ENCODE results near the gene MACROH2A2.
"Not testable (repeated sequence)": the region's sequence is repeated elsewhere in the genome, so short reads cannot be mapped to it uniquely, and the experiment has no call there.

MACROH2A2 gene

DNA sequence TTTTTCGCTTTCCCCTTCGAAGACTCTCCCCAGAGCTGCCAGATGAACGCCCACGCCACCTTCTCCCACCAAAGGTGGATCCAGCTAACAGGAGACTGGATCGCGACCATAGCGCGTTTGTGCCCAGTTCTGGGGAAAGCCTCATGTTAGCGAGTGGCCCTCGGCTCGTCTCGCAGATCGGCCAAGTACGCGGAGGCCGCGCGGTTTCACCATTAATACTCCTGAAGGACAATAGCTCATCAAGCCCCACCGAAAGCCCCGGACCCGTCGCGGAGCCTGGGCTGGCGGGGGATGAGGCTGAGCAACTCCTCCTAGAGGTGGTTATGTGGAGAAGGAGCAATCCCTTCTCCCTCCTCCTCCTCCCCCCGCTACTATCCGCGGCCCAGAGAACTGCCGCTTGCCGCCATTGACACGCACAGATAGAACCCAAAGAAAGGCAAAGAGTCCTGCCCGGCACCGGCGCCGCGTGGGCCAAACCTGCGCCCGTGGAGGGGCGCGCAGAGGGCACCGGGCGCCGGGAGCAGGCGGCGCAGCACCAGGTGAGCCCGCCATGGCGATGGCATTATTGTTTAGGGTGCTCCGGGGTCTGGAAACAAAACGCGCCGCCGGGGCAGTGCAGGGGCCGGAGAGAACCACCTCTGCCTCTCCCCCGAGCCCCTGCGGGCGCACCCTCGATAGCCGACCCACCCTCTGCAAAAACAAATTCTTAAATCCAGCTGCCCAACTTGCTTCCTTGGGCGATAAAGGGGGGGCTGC is at the start of gene MACROH2A2:
MACROH2A2 (plus strand) TSS at position 385 of the 756 bp plus-strand sequence. CDS start 22,813 bp downstream, outside the sequence.
- peak; percentile 46 for DNase-seq (ENCODE audit: low spot score)

DNA sequence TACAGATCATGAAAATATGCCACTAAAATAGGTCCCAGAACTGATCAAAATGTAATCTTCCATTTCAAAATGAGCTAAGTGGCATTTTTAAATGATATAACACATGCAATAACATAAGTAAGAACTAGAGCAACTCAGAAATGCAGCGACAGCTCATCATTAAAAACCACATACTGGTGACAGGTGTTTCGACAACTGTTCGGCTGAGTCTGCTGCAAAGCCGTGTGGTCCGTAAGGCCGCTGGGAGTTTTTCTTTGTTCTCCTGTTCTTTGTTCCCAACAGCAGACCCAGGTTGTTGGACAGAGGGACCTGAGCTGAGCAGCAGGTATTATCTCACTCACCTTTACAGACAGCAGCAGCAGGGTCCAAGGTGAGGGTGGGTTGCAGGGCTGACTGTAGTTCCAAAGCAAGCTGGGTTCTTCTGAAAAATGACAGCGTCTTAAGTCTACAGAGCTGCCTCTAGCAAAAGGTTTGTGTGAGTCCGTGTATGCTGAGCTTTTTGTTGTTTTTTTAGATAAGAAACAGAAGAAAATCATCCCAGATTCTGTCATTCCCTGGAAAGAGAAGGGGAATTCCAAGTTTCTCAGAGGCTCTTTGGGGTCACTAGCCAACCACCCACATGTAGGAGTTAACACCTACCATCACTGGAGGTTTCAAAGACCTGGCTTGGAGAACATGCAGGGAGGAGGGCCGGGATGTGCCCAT is 45.4 kb upstream of the MACROH2A2 start:
- DNase-seq (ENCODE audit: low spot score) = no peak

DNA sequence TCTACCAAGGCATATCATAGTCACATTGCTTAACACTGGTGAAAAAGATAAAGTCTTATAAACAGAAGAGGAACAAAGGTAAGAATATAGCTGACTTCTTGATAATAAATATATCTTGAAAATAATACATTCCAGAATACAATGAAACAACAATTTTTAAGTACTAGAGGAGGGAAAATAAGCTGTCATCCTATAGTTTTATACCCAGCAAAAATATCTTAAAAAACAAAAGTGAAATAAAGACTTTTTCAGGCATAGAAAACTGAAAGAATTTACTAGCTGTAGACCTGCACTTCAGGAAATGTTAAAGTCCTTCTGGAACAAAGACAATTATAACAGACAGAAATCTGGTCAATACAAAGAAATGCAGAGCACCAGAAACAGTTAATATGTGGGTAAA is 21.4 kb upstream of the MACROH2A2 start:
- no peak for DNase-seq (ENCODE audit: low spot score)

DNA sequence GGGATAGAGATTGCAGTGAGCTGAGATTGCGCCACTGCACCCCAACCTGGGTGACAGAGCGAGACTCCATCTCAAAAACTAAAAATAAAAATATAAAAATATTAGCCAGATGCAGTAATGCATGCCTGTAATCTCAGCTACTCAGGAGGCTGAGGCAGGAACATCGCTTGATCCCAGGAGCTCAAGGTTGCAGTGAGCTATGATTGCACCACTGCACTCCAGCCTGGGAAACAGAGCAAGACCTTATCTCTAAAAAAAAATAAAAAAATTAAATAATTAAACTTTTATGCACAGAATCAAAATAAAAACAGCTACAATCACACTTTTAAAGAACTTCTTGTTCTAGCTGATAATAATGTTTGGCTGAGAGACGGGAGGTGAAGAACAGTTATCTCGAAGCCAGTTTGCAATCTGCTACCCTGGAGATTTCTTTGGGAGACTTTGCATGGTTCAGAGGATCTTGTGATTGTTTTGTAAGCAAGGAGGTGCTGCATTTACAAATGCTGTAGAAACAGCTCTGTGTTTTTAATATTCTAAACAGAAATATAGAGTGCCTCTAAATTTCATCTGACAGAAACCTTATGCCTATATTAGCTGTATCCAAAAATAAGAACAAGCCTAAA is 19.9 kb upstream of the MACROH2A2 start:
- no peak for DNase-seq (ENCODE audit: low spot score)

DNA sequence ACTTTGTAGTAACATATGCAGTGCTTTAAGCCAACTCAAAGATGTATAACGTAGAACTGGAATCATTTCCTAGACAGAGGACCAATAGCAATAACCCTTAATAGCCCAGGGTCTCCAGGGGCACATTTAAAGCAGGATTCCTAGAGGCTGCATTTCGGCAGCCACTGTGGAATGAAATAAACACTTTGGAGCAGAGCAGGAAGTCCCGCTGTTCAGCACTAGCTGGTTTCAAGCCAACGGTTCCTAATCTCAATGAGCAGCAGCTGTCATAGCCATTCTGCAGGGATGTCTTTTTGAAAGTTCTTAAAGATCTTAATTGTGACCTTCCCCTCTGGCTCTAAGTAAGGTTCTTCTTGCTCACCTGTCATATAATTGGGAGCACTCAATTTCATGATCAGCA is 18.4 kb upstream of the MACROH2A2 start:
- no peak for DNase-seq (ENCODE audit: low spot score)

DNA sequence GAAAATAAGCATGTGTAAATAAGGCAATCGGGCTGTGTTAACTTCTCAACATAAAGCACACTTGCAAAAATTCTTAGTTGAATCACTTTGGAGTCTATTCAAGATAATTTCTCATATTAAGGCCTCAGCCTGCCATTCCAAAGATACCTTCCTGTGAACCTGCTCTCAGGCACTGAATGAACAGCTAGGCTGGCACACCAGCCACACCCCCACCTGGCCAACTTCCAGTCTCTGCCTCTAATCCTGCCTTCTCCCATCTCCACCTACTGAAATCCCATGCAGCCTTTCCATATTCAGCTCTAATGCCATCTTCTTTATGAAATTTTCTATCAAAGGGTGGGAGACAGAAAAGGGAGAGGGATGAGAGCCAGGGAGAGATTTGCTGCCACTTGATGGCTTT is 17.1 kb upstream of the MACROH2A2 start:
- DNase-seq (ENCODE audit: low spot score) = no peak

DNA sequence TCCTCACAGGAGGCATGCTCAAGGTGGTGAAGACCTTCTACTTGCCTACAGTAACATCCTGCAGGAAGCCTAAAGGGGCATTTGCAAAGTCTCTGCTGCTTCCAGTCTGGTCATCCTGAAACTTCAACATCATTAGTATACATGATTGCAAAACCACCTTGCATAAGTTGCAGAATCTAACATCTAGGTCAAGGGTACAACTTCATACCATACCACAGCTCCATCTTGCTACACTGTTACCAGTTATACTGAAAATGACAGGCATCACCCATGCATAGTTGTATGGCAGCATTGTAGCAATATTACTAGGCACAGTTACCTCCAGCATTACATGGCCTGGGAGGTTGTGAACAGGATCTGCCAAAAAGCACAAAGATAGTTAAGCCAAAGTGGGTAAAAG is 13.7 kb upstream of the MACROH2A2 start:
- DNase-seq (ENCODE audit: low spot score) = no peak

DNA sequence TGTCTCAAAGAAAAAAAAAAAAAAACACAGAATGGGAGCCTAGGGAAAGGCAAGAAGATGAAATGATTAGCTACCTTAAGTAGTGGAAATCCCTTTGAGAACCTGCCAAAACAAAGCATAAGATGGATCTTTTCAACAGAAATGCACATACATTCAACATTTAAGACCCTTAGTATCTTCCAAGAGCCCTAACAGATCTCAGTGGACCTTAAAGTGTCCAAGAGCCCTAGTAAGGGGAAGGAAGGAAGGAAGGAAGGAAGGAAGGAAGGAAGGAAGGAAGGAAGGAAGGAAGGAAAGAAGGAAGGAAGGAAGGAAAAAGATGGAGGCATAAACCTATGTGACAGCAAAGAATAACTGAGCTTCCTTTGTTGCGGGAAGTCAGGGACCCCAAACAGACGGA is 11.6 kb upstream of the MACROH2A2 start:
- no peak for DNase-seq (ENCODE audit: low spot score)

DNA sequence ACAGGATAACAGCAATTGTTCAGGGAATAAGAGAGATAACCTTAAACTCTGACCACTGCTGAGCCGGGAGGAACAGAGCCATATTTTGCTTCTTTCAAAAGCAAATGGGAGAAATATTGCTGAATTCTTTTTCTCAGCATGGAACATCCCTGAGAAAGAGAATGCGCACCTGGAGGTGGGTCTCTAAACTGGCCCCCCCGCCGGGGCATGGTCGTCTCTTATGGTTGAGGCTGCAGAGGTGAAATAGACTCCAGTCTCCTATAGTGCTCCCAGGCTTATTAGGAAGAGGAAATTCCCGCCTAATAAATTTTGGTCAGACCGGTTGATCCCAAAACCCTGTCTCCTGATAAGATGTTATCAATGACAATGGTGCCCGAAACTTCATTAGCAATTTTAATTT is 10.9 kb upstream of the MACROH2A2 start:
- DNase-seq (ENCODE audit: low spot score) = not testable (repeated sequence)

DNA sequence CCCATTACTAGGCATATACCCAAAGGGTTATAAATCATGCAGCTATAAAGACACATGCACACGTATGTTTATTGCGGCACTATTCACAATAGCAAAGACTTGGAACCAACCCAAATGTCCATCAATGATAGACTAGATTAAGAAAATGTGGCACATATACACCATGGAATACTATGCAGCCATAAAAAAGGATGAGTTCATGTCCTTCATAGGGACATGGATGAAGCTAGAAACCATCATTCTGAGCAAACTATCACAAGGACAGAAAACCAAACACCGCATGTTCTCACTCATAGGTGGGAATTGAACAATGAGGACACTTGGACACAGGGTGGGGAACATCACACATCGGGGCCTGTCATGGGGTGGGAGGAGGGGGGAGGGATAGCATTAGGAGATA is 5.6 kb upstream of the MACROH2A2 start:
- not testable (repeated sequence) for DNase-seq (ENCODE audit: low spot score)

DNA sequence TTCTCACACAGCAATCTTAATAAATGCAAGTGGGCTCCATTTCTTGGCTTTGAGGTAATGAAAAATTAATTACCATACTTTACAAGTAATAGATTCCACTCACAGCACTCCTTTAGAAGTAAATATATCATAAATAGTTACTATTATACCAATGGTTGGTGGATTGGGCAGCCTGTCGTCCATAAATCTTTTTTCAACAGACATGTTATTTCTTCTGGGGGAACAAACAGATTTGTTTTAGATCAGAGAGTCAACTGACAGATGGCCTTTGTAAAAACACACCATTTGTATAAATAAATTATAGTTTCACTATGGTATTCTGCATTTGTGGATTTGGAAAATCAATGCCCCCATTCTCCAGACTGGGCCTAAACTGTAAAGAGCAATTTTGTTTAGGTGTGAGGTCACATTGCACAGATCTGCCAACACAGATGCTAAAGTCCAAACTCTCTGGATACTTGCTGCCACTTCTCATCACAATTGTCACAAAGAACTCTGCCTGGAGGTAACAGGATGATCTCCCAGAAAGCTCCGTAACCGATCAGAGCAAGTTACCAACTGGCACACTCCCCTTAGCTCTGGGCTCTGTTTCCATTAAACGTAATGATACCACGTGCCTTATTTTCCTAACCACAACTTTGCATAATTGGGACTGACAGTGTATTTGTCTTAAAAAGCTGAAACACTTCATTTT is 4.5 kb upstream of the MACROH2A2 start:
- DNase-seq (ENCODE audit: low spot score) = no peak

DNA sequence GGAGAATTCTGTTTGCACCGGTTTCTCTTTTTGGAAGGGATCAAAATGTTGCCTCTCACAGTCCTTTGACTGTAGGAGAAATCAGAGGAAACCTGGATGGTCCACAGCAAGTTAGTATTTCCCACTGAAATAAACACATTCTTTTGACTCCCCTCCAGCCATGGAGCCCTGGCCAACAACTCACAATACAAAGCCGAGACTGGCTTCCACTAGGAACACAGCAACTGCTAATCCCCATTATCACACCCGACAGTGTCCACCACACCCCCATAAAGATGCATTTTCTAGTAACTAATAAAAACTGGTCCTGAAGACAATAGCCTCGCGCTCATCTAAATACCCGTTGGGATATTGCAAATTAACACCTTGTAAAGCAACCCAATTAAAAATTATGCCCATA is 798 bp upstream of the MACROH2A2 start:
- no peak for DNase-seq (ENCODE audit: low spot score)

DNA sequence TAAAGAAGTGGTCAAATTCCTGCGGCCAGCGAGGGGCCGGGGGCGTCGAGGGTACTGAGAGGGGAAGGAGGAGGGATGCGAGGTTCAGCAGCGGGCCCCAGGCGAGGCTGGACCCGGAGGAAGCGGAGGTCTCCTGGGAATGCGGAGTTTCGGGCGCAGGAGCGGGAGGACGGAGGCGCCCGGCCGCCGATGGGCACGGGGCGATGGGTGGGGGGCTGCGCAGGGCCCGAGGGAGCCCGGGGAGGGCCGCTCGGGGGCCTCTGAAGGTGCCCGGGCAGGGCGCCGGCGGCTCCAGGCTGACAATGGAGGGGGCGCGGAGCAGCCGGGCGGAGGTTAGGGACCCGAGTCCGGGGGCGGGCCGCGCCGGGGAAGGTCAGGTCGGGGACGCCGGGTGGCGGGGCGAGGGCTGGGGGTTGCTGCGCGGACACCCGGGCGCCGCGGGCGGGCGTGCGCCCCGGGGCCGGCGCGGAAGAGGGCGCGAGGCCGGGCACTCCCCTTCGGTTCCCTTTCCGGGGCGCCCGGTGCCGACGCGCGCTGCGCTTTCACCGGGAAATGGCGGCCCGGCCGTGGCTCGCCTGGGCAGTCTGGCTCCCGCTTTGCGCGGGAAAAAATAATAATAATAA is 683 bp downstream of the MACROH2A2 start:
- DNase-seq (ENCODE audit: low spot score) = no peak

DNA sequence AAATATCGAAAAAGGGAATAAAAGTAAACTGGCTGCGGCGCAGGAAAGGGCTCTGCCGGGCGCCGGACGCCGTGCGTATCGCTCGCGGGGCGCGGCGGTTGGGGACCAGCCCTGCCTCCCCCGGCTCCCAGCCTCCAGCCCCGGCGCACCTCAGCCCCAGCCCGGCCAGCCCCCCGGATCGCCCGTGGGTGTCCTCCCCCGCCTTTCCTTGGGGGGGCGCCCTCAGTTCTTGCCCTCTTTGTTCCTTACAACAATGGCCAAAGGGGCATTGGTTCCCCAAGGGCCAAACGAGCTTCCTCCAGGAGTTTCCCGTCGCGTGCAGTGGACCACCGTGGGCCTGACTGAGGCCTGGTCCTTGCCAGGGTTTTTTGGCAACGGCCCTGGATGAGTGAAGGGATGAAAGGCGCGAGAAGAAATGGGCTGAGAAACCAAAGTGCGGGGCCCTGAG is 1.2 kb downstream of the MACROH2A2 start:
- no peak for DNase-seq (ENCODE audit: low spot score)

DNA sequence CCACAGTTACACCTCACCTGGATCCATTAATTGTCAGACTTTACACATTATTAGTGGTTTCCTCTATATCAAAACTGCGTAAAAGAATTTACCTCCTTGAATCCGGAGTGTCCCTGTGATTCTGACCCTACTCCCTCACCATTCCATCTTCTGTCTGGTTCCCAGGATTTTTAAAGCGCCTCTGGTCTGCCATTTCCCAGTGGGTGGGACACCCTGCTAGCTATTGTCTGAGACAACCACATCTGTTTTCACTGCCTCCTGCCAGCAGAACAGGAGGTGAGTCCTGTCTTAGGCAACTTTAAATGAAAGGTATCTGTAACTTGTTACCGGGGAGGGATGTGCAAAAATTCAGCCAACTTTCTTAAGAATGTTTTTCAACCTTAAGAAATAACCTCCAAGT is 2.3 kb downstream of the MACROH2A2 start:
- no peak for DNase-seq (ENCODE audit: low spot score)

DNA sequence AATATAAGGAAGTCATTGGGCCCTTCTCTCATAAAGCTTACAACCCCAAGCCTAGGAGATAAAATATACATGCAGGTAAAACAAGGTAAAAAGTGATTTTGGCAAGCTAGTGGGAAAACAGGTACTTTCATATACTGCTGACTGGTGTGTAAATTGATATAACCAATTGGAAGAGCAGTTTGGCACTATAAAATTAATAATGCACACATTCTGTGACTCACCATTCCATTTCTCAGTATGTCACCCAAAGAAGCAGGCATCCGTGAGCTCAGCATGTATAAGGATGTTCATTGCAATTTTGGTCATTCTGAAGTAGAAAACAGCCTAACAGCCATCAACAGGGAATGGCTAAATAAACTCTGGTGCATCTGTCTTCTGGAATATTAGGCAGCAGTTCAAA is 2.9 kb downstream of the MACROH2A2 start:
- no peak for DNase-seq (ENCODE audit: low spot score)

DNA sequence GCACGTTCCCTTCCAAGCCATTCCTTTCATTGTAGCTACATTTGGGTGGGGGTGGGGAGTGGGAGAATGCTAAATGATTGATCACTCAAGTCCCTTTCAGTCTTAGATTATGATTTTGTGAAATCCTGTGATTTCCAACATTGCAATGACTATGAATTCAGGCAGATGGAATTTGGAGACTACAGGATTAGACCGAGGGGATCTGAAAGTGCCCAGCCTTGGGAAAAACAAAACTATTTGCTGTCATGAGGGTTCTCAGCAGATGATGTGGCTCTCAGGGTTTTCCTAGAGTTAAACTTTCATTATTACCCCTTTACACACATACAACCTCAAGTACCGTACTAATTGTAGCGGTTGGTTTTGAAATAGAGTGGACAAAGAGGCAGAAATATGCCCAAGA is 4.7 kb downstream of the MACROH2A2 start:
- DNase-seq (ENCODE audit: low spot score) = no peak

DNA sequence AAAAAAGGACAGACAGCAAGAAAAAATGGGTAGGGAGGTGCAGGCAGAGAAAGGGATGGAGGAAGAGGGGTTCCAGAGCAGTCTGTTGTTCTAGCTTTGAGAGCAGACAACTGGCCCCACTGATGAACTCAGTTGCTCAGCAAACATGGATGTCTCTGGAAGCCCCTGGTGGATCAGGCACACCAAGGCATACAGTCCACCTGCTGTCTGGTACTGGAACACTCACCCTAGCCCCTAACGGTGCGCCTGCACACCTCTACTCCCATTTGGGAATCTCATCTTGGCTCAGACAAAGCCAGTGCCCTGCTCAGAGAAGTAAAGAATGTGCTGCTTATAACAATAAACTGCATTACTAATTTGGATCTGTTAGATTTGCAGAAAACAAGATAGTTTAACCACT is 7.7 kb downstream of the MACROH2A2 start:
- DNase-seq (ENCODE audit: low spot score) = no peak

DNA sequence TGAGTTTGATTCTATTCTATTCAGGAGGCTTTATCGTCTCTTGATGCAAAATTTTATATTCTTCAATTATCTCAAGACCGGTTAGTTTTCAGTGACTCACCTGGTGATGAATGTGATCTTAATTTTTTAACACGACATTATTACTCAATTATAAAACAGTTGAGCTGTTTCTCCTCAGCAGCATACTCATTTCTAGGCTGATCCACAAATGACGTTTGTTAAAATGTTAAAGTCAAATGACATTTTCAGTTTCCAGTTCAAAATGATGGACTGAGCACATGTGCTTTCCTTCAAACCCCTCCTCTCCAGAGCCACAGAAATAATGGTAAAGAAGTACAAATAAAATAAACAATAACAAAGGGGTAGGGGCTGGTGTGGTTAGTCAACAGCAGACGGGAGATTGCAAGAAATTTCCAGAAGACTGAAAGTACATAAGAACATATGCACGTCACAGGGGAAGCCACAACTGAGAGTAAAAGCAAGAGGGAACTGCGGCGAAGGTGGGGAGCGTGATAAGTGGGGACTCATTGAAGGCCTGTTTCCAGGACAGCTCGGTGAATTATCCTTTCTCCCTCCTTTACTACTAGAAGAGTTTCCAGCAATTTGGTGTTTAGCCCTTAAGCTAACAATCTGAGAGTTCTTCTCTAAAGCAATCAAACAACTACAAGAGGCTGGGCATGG is 10.9 kb downstream of the MACROH2A2 start:
- DNase-seq (ENCODE audit: low spot score) = no peak

DNA sequence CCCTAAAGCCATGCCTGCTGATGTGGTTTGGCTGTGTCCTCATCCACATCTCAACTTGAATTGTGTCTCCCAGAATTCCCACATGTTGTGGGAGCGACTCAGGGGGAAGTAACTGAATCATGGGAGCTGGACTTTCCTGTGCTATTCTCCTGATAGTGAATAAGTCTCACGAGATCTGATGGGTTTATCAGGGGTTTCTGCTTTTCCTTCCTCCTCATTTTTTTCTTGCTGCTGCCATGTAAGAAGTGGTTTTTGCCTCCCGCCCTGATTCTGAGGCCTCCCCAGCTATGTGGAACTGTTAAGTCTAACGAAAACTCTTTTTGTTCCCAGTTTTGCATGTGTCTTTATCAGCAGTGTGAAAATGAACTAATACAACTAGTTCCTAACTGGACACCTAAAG is 11.8 kb downstream of the MACROH2A2 start:
- DNase-seq (ENCODE audit: low spot score) = no peak

DNA sequence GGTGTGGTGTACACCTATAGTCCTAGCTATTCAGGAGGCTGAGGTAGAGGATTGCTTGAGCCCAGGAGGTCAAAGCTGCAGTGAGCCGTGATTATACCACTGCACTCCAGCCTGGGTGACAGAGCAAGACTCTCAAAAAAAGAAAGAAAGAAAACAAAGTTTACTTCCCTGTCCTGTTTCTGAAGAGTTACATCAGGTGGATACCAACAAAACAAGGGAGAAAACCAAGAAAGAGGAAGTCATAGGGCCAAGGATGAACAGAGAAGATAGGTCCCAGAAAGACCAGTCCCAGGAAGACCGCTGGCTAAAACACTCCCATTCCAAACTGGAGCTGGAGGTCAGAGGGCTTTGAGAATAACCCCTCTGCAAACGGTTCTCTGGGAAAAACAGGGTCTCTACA is 13.5 kb downstream of the MACROH2A2 start:
- DNase-seq (ENCODE audit: low spot score) = no peak
